IMR-90 (cell line): ENCODE data around the gene LAPTM5. TPM values are rescaled to one million over a fixed set of nuclear protein-coding genes. Genes with fewer than 3 reads are reported as not detected.
A peak's percentile ranks its signal among the peaks of the same experiment; 100 is the strongest.

Experiments used
- ATAC-seq: fragments of 200-7000 bp; cut with Tn5 transposase; 2 replicates; pipeline ENCODE4 v1.9.1; 2020; ENCODE audit warnings: low read depth, mild to moderate bottlenecking, moderate library complexity
- BruUV-seq: library from RNA; stranded (reverse); fragments of 400-500 nt; replicated peaks from 2 replicates; lab custom pipeline; 2021; lab: Mats Ljungman, UMichigan
- CTCF ChIA-PET: fragments of 300-600 bp; formaldehyde crosslinking; extraction: SDS; loops from one replicate; lab custom pipeline; 2021; ENCODE audit warnings: antibody characterized with exemption; lab: Yijun Ruan, JAX
- POLR2A ChIA-PET: fragments of 300-600 bp; sonication (Branson Sonifier 250); formaldehyde crosslinking; loops from one replicate; lab custom pipeline; 2022; ENCODE audit warnings: antibody characterized with exemption; ENCODE audit not compliant: unreplicated experiment; lab: Charles Lee
- DNase-seq: peaks from one replicate; pipeline ENCODE4 v3.0.0; 2013
- H2AFZ ChIP-seq: replicated peaks from 2 replicates; pipeline ENCODE3; 2013; ENCODE audit warnings: low read length, mild to moderate bottlenecking; ENCODE audit not compliant: poor library complexity
- H2AK5ac ChIP-seq: 2 replicates; pipeline ENCODE4 v1.6.1; 2013; ENCODE audit warnings: low read depth, low read length, inconsistent platforms
- H2AK9ac ChIP-seq: replicated peaks from 2 replicates; pipeline ENCODE3; 2013; ENCODE audit warnings: mild to moderate bottlenecking, low read depth, low read length, moderate library complexity; ENCODE audit not compliant: poor library complexity
- H2BK120ac ChIP-seq: 2 replicates; pipeline ENCODE4 v1.6.1; 2013; ENCODE audit warnings: low read depth, low read length, inconsistent platforms
- H2BK15ac ChIP-seq: 3 replicates; pipeline ENCODE4 v1.6.1; 2013; ENCODE audit warnings: low read depth, low read length, inconsistent platforms
- H2BK20ac ChIP-seq: 2 replicates; pipeline ENCODE4 v1.6.1; 2013; ENCODE audit warnings: low read depth, mild to moderate bottlenecking, inconsistent platforms, low read length, moderate library complexity
- H2BK5ac ChIP-seq: 2 replicates; pipeline ENCODE4 v1.6.1; 2013; ENCODE audit warnings: mild to moderate bottlenecking, low read depth, low read length, inconsistent platforms; ENCODE audit not compliant: poor library complexity, severe bottlenecking
- H3K14ac ChIP-seq: replicated peaks from 2 replicates; pipeline ENCODE4 v1.6.1; 2013; ENCODE audit warnings: low read depth, low read length, inconsistent platforms
- H3K18ac ChIP-seq: 2 replicates; pipeline ENCODE4 v1.6.1; 2013; ENCODE audit warnings: low read depth, low read length, control low read depth
- H3K23ac ChIP-seq: 2 replicates; pipeline ENCODE4 v1.6.1; 2013; ENCODE audit warnings: low read depth, low read length, inconsistent platforms
- H3K27ac ChIP-seq: 2 replicates; pipeline ENCODE4 v1.5.1; 2013; ENCODE audit warnings: mild to moderate bottlenecking, control low read depth, low read length; ENCODE audit not compliant: insufficient read depth
- H3K27me3 ChIP-seq: 2 replicates; pipeline ENCODE4 v1.6.1; 2013; ENCODE audit warnings: low read length; ENCODE audit not compliant: control insufficient read depth, insufficient read depth
- H3K36me3 ChIP-seq: 2 replicates; pipeline ENCODE4 v1.6.1; 2013; ENCODE audit warnings: low read length, mixed read lengths; ENCODE audit not compliant: control insufficient read depth, insufficient read depth
- H3K4ac ChIP-seq: 2 replicates; pipeline ENCODE4 v1.6.1; 2013; ENCODE audit warnings: low read depth, low read length, inconsistent platforms
- H3K4me1 ChIP-seq: 2 replicates; pipeline ENCODE4 v1.6.1; 2013; ENCODE audit warnings: low read length, mixed read lengths; ENCODE audit not compliant: control insufficient read depth, insufficient read depth
- H3K4me2 ChIP-seq: 2 replicates; pipeline ENCODE4 v1.6.1; 2013; ENCODE audit warnings: low read depth, mild to moderate bottlenecking, control low read depth, low read length, moderate library complexity
- H3K4me3 ChIP-seq: 2 replicates; pipeline ENCODE4 v1.5.1; 2013; ENCODE audit warnings: low read depth, mild to moderate bottlenecking, control low read depth, low read length, moderate library complexity; ENCODE audit not compliant: insufficient read depth
- H3K56ac ChIP-seq: 2 replicates; pipeline ENCODE4 v1.6.1; 2013; ENCODE audit warnings: low read length, inconsistent platforms; ENCODE audit not compliant: insufficient read depth; ENCODE audit errors: extremely low read depth
- H3K79me1 ChIP-seq, 2 experiments: 2 replicates each; pipeline ENCODE4 v1.6.1; 2013; ENCODE audit warnings: low read length in 2 of 2, inconsistent platforms in 1 of 2, low read depth in 1 of 2
- H3K9ac ChIP-seq: 2 replicates; pipeline ENCODE4 v1.6.1; 2013; ENCODE audit warnings: low read depth, low read length, control low read depth
- H3K9me1 ChIP-seq: 2 replicates; pipeline ENCODE4 v1.6.1; 2013; ENCODE audit warnings: low read length, inconsistent platforms; ENCODE audit not compliant: insufficient read depth
- H3K9me3 ChIP-seq: 2 replicates; pipeline ENCODE4 v1.6.1; 2013; ENCODE audit warnings: low read length; ENCODE audit not compliant: control insufficient read depth, insufficient read depth
- H4K20me1 ChIP-seq: 2 replicates; pipeline ENCODE4 v1.6.1; 2013; ENCODE audit warnings: low read length, inconsistent platforms; ENCODE audit not compliant: insufficient read depth
- H4K5ac ChIP-seq: 2 replicates; pipeline ENCODE4 v1.6.1; 2013; ENCODE audit warnings: mild to moderate bottlenecking, low read depth, low read length, control low read depth
- H4K8ac ChIP-seq, 2 experiments: 2 replicates each; pipeline ENCODE4 v1.6.1; 2013; ENCODE audit warnings: low read depth in 2 of 2, low read length in 2 of 2, control low read depth in 1 of 2, inconsistent platforms in 1 of 2
- H4K91ac ChIP-seq: 2 replicates; pipeline ENCODE4 v1.6.1; 2013; ENCODE audit warnings: low read depth, low read length, inconsistent platforms; ENCODE audit not compliant: insufficient read depth
- MAFK ChIP-seq: IDR thresholded peaks from 2 replicates; pipeline ENCODE4 v1.6.1; 2012; ENCODE audit warnings: low read depth, low read length, improper control_type of control experiment
- POLR2A ChIP-seq: IDR thresholded peaks from 2 replicates; pipeline ENCODE4 v1.6.1; 2012; ENCODE audit warnings: mild to moderate bottlenecking, low read depth, low read length
- RCOR1 ChIP-seq: IDR thresholded peaks from 2 replicates; pipeline ENCODE4 v1.6.1; 2012; ENCODE audit warnings: mild to moderate bottlenecking, low read length, improper control_type of control experiment; ENCODE audit not compliant: insufficient replicate concordance
- SMC3 ChIP-seq: fragments of 150-350 bp; IDR thresholded peaks from 2 replicates; pipeline ENCODE4 v1.6.1; 2016; ENCODE audit warnings: low read depth, mild to moderate bottlenecking, antibody characterized with exemption, low read length, moderate library complexity
- WGBS, 2 experiments: methylation state at CpG; one replicate each; pipeline versions ENCODE4 v1.1.5 to v1.1.7; 2013; ENCODE audit warnings: missing lambda C conversion rate in 2 of 2; ENCODE audit not compliant: insufficient read length in 1 of 2; ENCODE audit errors: extremely low coverage in 2 of 2; 5-methylcytosine and 5-hydroxymethylcytosine counted together
- dilution Hi-C: fragments of 300-500 bp; cut with HindIII; formaldehyde crosslinking; loops from one replicate; pipeline ENCODE4 v1.14.3; 2018; ENCODE audit warnings: low sequenced_read_pairs; ENCODE audit not compliant: unreplicated experiment
- in situ Hi-C: fragments of 300-500 bp; cut with MboI; formaldehyde crosslinking; loops from 3 replicates; pipeline ENCODE4 v1.14.3; 2019; ENCODE audit warnings: low sequenced_read_pairs, inconsistent platforms, mixed read lengths
- intact Hi-C: fragments of 100-400 bp; cut with micrococcal nuclease; formaldehyde crosslinking; loops from 2 replicates; pipeline ENCODE4 v1.10.0; 2022
- polyA plus RNA-seq, 3 experiments: library from polyadenylated mRNA; depleted of rRNA; stranded (reverse); fragments of >200 nt; gene quantifications; 2 replicates each; pipeline ENCODE4 v1.2.3, GENCODE V29; 2012; ENCODE audit warnings: low replicate concordance in 1 of 3
- total RNA-seq: library from RNA; depleted of rRNA; stranded (reverse); fragments of >200 nt; gene quantifications from 2 replicates; pipeline ENCODE4 v1.2.3, GENCODE V29; 2012

LAPTM5 gene
- total and polyA plus RNA-seq, 2 of the 4 experiments (the other 2 are of a cell fraction), result 0.09 TPM; not detected in 1

DNA sequence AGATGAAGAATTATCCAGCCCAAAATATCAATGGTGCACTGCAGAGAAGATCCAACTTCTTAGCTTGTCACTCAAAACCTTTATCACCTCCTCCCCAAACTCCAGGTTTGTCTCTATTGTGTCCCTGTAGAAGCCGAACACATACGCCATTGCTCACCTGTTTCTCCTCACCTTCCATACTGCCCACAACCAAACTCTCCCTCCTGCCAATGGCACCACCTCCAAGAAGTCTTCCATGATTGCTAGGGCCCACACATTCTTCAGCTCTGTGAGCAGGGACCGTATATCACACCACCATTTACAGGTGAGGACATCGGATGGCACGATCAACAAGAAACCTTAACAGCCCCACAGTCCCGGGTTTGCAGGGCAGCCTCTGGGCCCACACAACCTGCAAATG, 2.2 kb downstream of the LAPTM5 start:
- Histone ChIP-seq H2BK5ac (no peak overlapping the region), H3K9me1 (peaks cover 7% of the 10 kb centered on the region; the same call in 1 of the 2 replicates), H2AFZ (no peak overlapping the region), H3K4ac (no peak overlapping the region), H3K9ac (no peak overlapping the region), H2BK120ac (no peak overlapping the region), H3K4me3 (no peak overlapping the region), H3K27ac (no peak overlapping the region), H3K56ac (no peak overlapping the region), H3K4me2 (no peak overlapping the region), H3K9me3 (no peaks in the 10 kb centered on the region; the same call in 1 of the 2 replicates), H3K79me1 (no peaks in the 10 kb centered on the region), H3K18ac (no peak overlapping the region), H3K14ac (no peak overlapping the region), H4K91ac (no peak overlapping the region), H2AK5ac (peak overlapping the region; percentile 43; the same call in 1 of the 2 replicates), H2BK20ac (no peak overlapping the region), H4K20me1 (no peaks in the 10 kb centered on the region; the same call in 1 of the 2 replicates), H4K5ac (no peak overlapping the region), H3K23ac (no peak overlapping the region), H3K4me1 (peaks cover 6% of the 10 kb centered on the region), H2BK15ac (no peak overlapping the region), H3K36me3 (no peaks in the 10 kb centered on the region), H2AK9ac (no peak overlapping the region), H3K27me3 (peaks cover 9% of the 10 kb centered on the region), H4K8ac (no peak overlapping the region)
- BruUV-seq, result no TSS peak
- POLR2A ChIA-PET, result no interaction called here
- in situ Hi-C loops, result no loop called here
- dilution Hi-C loops, result no loop called here
- intact Hi-C loops, result loop anchor here (2.0 kb wide), 1 partner anchor 15 kb away; no protein-coding TSS in a partner anchor
- WGBS, 2 experiments, result 88% methylated on average over 6 of the region's 6 CpGs; no CpG with 5 or more reads in 1 of the 2 experiments
- CTCF ChIA-PET, result interaction anchor here (0.8 kb wide), 1 partner anchor 25 kb away, joined by 3 read pairs; no protein-coding TSS in a partner anchor
- ATAC-seq (no peak), DNase-seq (no peak)
- TF ChIP-seq SMC3 (no peak), POLR2A (no peak), MAFK (no peak), RCOR1 (no peak)
